ENCODE results near the gene CIART.
"Not testable (repeated sequence)": the region's sequence is repeated elsewhere in the genome, so short reads cannot be mapped to it uniquely, and the experiment has no call there.

DNA sequence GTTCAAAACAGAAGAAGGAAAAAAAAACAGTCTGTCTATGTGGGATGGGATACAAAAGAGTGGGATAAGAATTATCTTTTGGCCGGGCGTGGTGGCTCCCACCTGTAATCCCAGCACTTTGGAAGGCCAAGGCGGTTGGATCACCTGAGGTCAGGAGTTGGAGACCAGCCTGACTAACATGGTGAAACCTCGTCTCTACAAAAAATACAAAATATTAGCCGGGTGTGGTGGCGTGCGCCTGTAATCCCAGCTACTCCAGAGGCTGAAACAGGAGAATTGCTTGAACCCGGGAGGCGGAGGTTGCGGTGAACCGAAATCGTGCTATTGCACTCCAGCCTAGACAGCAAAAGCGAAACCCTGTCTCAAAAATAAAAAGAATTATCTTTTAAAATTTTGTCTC lies 45.2 kb upstream of the CIART start:
- TF ChIP-seq, protein P1, sequence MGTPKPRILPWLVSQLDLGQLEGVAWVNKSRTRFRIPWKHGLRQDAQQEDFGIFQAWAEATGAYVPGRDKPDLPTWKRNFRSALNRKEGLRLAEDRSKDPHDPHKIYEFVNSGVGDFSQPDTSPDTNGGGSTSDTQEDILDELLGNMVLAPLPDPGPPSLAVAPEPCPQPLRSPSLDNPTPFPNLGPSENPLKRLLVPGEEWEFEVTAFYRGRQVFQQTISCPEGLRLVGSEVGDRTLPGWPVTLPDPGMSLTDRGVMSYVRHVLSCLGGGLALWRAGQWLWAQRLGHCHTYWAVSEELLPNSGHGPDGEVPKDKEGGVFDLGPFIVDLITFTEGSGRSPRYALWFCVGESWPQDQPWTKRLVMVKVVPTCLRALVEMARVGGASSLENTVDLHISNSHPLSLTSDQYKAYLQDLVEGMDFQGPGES (IDR thresholded peaks at IDR 0.05; ENCODE audit: low read depth, low read length) = not testable (repeated sequence)
- TF ChIP-seq, protein P2, sequence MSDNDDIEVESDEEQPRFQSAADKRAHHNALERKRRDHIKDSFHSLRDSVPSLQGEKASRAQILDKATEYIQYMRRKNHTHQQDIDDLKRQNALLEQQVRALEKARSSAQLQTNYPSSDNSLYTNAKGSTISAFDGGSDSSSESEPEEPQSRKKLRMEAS (IDR thresholded peaks at IDR 0.05; ENCODE audit: low read depth) = not testable (repeated sequence)
- TF ChIP-seq, protein P3, sequence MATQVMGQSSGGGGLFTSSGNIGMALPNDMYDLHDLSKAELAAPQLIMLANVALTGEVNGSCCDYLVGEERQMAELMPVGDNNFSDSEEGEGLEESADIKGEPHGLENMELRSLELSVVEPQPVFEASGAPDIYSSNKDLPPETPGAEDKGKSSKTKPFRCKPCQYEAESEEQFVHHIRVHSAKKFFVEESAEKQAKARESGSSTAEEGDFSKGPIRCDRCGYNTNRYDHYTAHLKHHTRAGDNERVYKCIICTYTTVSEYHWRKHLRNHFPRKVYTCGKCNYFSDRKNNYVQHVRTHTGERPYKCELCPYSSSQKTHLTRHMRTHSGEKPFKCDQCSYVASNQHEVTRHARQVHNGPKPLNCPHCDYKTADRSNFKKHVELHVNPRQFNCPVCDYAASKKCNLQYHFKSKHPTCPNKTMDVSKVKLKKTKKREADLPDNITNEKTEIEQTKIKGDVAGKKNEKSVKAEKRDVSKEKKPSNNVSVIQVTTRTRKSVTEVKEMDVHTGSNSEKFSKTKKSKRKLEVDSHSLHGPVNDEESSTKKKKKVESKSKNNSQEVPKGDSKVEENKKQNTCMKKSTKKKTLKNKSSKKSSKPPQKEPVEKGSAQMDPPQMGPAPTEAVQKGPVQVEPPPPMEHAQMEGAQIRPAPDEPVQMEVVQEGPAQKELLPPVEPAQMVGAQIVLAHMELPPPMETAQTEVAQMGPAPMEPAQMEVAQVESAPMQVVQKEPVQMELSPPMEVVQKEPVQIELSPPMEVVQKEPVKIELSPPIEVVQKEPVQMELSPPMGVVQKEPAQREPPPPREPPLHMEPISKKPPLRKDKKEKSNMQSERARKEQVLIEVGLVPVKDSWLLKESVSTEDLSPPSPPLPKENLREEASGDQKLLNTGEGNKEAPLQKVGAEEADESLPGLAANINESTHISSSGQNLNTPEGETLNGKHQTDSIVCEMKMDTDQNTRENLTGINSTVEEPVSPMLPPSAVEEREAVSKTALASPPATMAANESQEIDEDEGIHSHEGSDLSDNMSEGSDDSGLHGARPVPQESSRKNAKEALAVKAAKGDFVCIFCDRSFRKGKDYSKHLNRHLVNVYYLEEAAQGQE (IDR thresholded peaks at IDR 0.05; ENCODE audit: low read depth, low read length) = not testable (repeated sequence)
- TF ChIP-seq FOSL2 (IDR thresholded peaks at IDR 0.05; ENCODE audit: borderline replicate concordance, low read depth) = not testable (repeated sequence)
- TF ChIP-seq, protein P4, sequence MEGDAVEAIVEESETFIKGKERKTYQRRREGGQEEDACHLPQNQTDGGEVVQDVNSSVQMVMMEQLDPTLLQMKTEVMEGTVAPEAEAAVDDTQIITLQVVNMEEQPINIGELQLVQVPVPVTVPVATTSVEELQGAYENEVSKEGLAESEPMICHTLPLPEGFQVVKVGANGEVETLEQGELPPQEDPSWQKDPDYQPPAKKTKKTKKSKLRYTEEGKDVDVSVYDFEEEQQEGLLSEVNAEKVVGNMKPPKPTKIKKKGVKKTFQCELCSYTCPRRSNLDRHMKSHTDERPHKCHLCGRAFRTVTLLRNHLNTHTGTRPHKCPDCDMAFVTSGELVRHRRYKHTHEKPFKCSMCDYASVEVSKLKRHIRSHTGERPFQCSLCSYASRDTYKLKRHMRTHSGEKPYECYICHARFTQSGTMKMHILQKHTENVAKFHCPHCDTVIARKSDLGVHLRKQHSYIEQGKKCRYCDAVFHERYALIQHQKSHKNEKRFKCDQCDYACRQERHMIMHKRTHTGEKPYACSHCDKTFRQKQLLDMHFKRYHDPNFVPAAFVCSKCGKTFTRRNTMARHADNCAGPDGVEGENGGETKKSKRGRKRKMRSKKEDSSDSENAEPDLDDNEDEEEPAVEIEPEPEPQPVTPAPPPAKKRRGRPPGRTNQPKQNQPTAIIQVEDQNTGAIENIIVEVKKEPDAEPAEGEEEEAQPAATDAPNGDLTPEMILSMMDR (IDR thresholded peaks at IDR 0.05) = not testable (repeated sequence)
